T-cell (primary cell): ENCODE data around the gene SLC43A1. TPM values are rescaled to one million over a fixed set of nuclear protein-coding genes. Genes with fewer than 3 reads are reported as not detected.

Experiments used
- ATAC-seq, 4 experiments: fragments of 200-7000 bp in 3 of 4; fragments of 150-1000 bp in 1 of 4; cut with Tn5 transposase; replicated peaks in 1 of 4; 1 replicate in 3 of 4; 2 replicates in 1 of 4; pipeline ENCODE4 v1.10.0; 2021; ENCODE audit warnings: moderate library complexity in 3 of 4, mild to moderate bottlenecking in 2 of 4, moderate number of reproducible peaks in 1 of 4
- CTCF ChIA-PET, 2 donors: fragments of 300-600 bp; sonication (Branson Sonifier 250); formaldehyde crosslinking; loops; one replicate each; lab custom pipeline; 2022; ENCODE audit warnings: antibody characterized with exemption in 2 of 2; lab: Charles Lee
- POLR2A ChIA-PET, 2 donors: fragments of 300-600 bp; sonication (Branson Sonifier 250); formaldehyde crosslinking; loops; one replicate each; lab custom pipeline; 2022; ENCODE audit warnings: antibody characterized with exemption in 2 of 2; lab: Charles Lee
- DNase-seq, 35 experiments: peaks; one replicate each; pipeline versions ENCODE4 v3.0.0 to v3.0.0-alpha.2; 2013 to 2023
- H3K27ac ChIP-seq: one replicate; pipeline ENCODE4 v1.5.1; 2013; ENCODE audit warnings: low read length
- H3K27me3 ChIP-seq, 2 experiments: replicated peaks in 1 of 2; 1 replicate in 1 of 2; 2 replicates in 1 of 2; pipeline versions ENCODE4 v1.6.1 to v1.7.0; 2013; ENCODE audit warnings: low read length in 1 of 2, mixed read lengths in 1 of 2; ENCODE audit not compliant: control insufficient read depth in 2 of 2, insufficient read depth in 2 of 2; ENCODE audit errors: extremely low read depth in 1 of 2
- H3K36me3 ChIP-seq, 2 donors: 1 replicate in 1 of 2; 2 replicates in 1 of 2; pipeline versions ENCODE4 v1.6.1 to v1.7.0; 2013; ENCODE audit warnings: low read length in 1 of 2; ENCODE audit not compliant: control insufficient read depth in 2 of 2, insufficient read depth in 1 of 2; ENCODE audit errors: extremely low read depth in 1 of 2
- H3K4me1 ChIP-seq, 2 experiments: 1 replicate in 1 of 2; 2 replicates in 1 of 2; pipeline versions ENCODE4 v1.6.1 to v1.7.0; 2013; ENCODE audit warnings: low read length in 2 of 2, mixed read lengths in 1 of 2; ENCODE audit not compliant: insufficient read depth in 2 of 2, control insufficient read depth in 1 of 2; ENCODE audit errors: extremely low read depth in 1 of 2
- H3K4me3 ChIP-seq, 2 donors: 1 replicate in 1 of 2; 2 replicates in 1 of 2; pipeline versions ENCODE4 v1.5.1 to v1.7.0; 2013; ENCODE audit warnings: mild to moderate bottlenecking in 2 of 2, low read length in 1 of 2, moderate library complexity in 1 of 2; ENCODE audit not compliant: control insufficient read depth in 1 of 2; ENCODE audit errors: extremely low read depth in 1 of 2
- H3K9me3 ChIP-seq: 2 replicates; pipeline ENCODE4 v1.7.0; 2013
- H3K27ac Mint-ChIP-seq, 2 donors: one replicate each; pipeline ENCODE4 v1.8.0; 2020 to 2021; ENCODE audit warnings: mild to moderate bottlenecking in 2 of 2, mixed read lengths in 2 of 2
- H3K27me3 Mint-ChIP-seq, 2 donors: one replicate each; pipeline ENCODE4 v1.8.0; 2021 to 2022; ENCODE audit warnings: mixed read lengths in 2 of 2
- H3K36me3 Mint-ChIP-seq: one replicate; pipeline ENCODE4 v1.8.0; 2021; ENCODE audit warnings: mixed read lengths
- H3K4me1 Mint-ChIP-seq, 3 donors: one replicate each; pipeline ENCODE4 v1.8.0; 2020 to 2022; ENCODE audit warnings: mixed read lengths in 3 of 3, mild to moderate bottlenecking in 1 of 3
- H3K4me3 Mint-ChIP-seq, 3 donors: one replicate each; pipeline ENCODE4 v1.8.0; 2020 to 2022; ENCODE audit warnings: mild to moderate bottlenecking in 3 of 3, mixed read lengths in 3 of 3, moderate library complexity in 3 of 3
- H3K9me3 Mint-ChIP-seq, 3 donors: one replicate each; pipeline ENCODE4 v1.8.0; 2020 to 2022; ENCODE audit warnings: mixed read lengths in 3 of 3
- WGBS: methylation state at CpG from one replicate; pipeline ENCODE4 v1.1.5; 2013; ENCODE audit warnings: missing lambda C conversion rate; ENCODE audit not compliant: insufficient coverage; 5-methylcytosine and 5-hydroxymethylcytosine counted together
- total RNA-seq, 35 experiments: library from RNA in 6 of 35; stranded (reverse) in 6 of 35; fragments of 120-200 nt in 1 of 35; gene quantifications; one replicate each; pipeline versions ENCODE4 v1.2.1 to v1.2.4 and lab custom pipeline; 2013 to 2026

Gene SLC43A1
- total RNA-seq (10 to 100 TPM in 4 of 5 donors, 1 to 10 TPM in 1; 8.8 to 31.6 (median 25.1) TPM), total RNA-seq (lab: John Stamatoyannopoulos, UW) (7.2 to 33.0 (median 16.0) reads per million in 29 experiments)
- 11.0 TPM for total RNA-seq (2013)

- H3K4me3 Mint-ChIP-seq: peak within 1 kb of the TSS; percentile 96 to 98 (median 98)
- peaks cover 28 to 32% (median 31%) of the 10 kb centered on the region in 3 donors for H3K4me1 Mint-ChIP-seq
- ChIA-PET POLR2A (no interaction called here), CTCF (interaction anchor here (0.7 to 4.2 kb wide), 6 partner anchors 9 to 285 kb away, joined by 3 to 23 read pairs (median 4); no protein-coding TSS in a partner anchor)
- ATAC-seq: peak; percentile 34 to 47 (median 38)
- H3K36me3 Mint-ChIP-seq: no peaks in the 10 kb centered on the region
- no peaks in the 10 kb centered on the region for H3K27me3 ChIP-seq
- peak within 1 kb of the TSS; percentile 56 for H3K27ac ChIP-seq
- peak in 5 of 35 experiments; percentile 4 to 17 (median 11) for DNase-seq
- H3K9me3 ChIP-seq: no peaks in the 10 kb centered on the region
- H3K27ac Mint-ChIP-seq: peak within 1 kb of the TSS; percentile 81 to 86
- no peaks in the 10 kb centered on the region for H3K36me3 ChIP-seq
- no peaks in the 10 kb centered on the region for H3K9me3 Mint-ChIP-seq
- peaks cover 3 to 25% of the 10 kb centered on the region in 2 experiments for H3K4me1 ChIP-seq
- no peaks in the 10 kb centered on the region for H3K27me3 Mint-ChIP-seq
- H3K4me3 ChIP-seq: peak within 1 kb of the TSS; percentile 85 to 94
- WGBS: under 1% methylated on average over 64 of the region's 66 CpGs
Measured at GRCh38 chr11:57515332-57516060, at the start of gene SLC43A1. Gene SLC43A1, minus strand, starts transcription at chr11:57515702. Its CDS starts 1,591 bp downstream, at chr11:57514111.

- Mint-ChIP-seq H3K4me1 (peaks cover 59 to 67% (median 60%) of the 10 kb centered on the region in 3 donors), H3K4me3 (peak overlapping the region in 1 of 3 donors; percentile 98), H3K36me3 (peaks cover 28% of the 10 kb centered on the region), H3K9me3 (no peaks in the 10 kb centered on the region), H3K27me3 (no peaks in the 10 kb centered on the region), H3K27ac (peak overlapping the region; percentile 25 to 66)
- no peak for DNase-seq
- H3K27me3 ChIP-seq: no peaks in the 10 kb centered on the region
- H3K27ac ChIP-seq: no peak overlapping the region
- H3K9me3 ChIP-seq: no peaks in the 10 kb centered on the region
- H3K4me1 ChIP-seq: peaks cover 8 to 47% of the 10 kb centered on the region in 2 experiments
- no peak for ATAC-seq
- H3K36me3 ChIP-seq: peaks cover 7 to 40% of the 10 kb centered on the region in 2 donors
- CTCF ChIA-PET: interaction anchor here in 1 of 2 donors (0.6 to 0.7 kb wide), 2 partner anchors 57 to 230 kb away, joined by 4 to 5 read pairs; no protein-coding TSS in a partner anchor
- POLR2A ChIA-PET: no interaction called here
- WGBS: 100% methylated on average over 1 of the region's 4 CpGs
- H3K4me3 ChIP-seq: no peak overlapping the region
Measured at GRCh38 chr11:57562596-57562995, 47.1 kb upstream of the SLC43A1 start.

GRCh38 chr11:57560146-57560545, 44.6 kb upstream of the SLC43A1 start:
- H3K36me3 ChIP-seq: peaks cover 12 to 64% of the 10 kb centered on the region in 2 donors
- no peaks in the 10 kb centered on the region for H3K9me3 ChIP-seq
- WGBS: no CpG with 5 or more reads among the region's 4 CpGs
- H3K27me3 ChIP-seq: no peaks in the 10 kb centered on the region
- H3K4me1 ChIP-seq: peaks cover 0 to 36% of the 10 kb centered on the region in 2 experiments
- no peak overlapping the region for H3K27ac ChIP-seq
- no peaks in the 10 kb centered on the region for H3K27me3 Mint-ChIP-seq
- H3K9me3 Mint-ChIP-seq: no peaks in the 10 kb centered on the region
- POLR2A ChIA-PET: no interaction called here
- no peak overlapping the region for H3K27ac Mint-ChIP-seq
- no peak for DNase-seq
- H3K4me1 Mint-ChIP-seq: peaks cover 46 to 51% (median 46%) of the 10 kb centered on the region in 3 donors
- CTCF ChIA-PET: interaction anchor here (0.7 to 0.8 kb wide), 2 partner anchors 40 to 215 kb away, joined by 3 read pairs; no protein-coding TSS in a partner anchor
- peaks cover 39% of the 10 kb centered on the region for H3K36me3 Mint-ChIP-seq
- no peak overlapping the region for H3K4me3 ChIP-seq
- H3K4me3 Mint-ChIP-seq: no peak overlapping the region
- no peak for ATAC-seq

- Mint-ChIP-seq H3K9me3 (no peaks in the 10 kb centered on the region), H3K27ac (no peak overlapping the region), H3K4me3 (no peak overlapping the region), H3K27me3 (no peaks in the 10 kb centered on the region), H3K36me3 (peaks cover 52% of the 10 kb centered on the region), H3K4me1 (peaks cover 5 to 14% (median 10%) of the 10 kb centered on the region in 3 donors)
- Histone ChIP-seq H3K27me3 (no peaks in the 10 kb centered on the region), H3K4me3 (no peak overlapping the region), H3K4me1 (peaks cover 0 to 4% of the 10 kb centered on the region in 2 experiments), H3K9me3 (no peaks in the 10 kb centered on the region), H3K27ac (no peak overlapping the region), H3K36me3 (peaks cover 27 to 92% of the 10 kb centered on the region in 2 donors)
- 89% methylated on average over 8 of the region's 8 CpGs for WGBS
- CTCF ChIA-PET: no interaction called here
- POLR2A ChIA-PET: no interaction called here
- ATAC-seq: no peak
- DNase-seq: no peak
Measured at GRCh38 chr11:57556041-57556440, 40.5 kb upstream of the SLC43A1 start.

- Mint-ChIP-seq H3K4me3 (no peak overlapping the region), H3K27me3 (no peaks in the 10 kb centered on the region), H3K36me3 (peaks cover 51% of the 10 kb centered on the region), H3K4me1 (peaks cover 0 to 11% (median 6%) of the 10 kb centered on the region in 3 donors), H3K27ac (peak overlapping the region in 1 of 2 donors; percentile 16), H3K9me3 (no peaks in the 10 kb centered on the region)
- ATAC-seq (no peak), DNase-seq (no peak)
- Histone ChIP-seq H3K27me3 (no peaks in the 10 kb centered on the region), H3K4me1 (peaks cover 0 to 2% of the 10 kb centered on the region in 2 experiments), H3K27ac (no peak overlapping the region), H3K9me3 (no peaks in the 10 kb centered on the region), H3K4me3 (no peak overlapping the region), H3K36me3 (peaks cover 27 to 97% of the 10 kb centered on the region in 2 donors)
- CTCF ChIA-PET: no interaction called here
- 75% methylated on average over 2 of the region's 2 CpGs for WGBS
- POLR2A ChIA-PET: no interaction called here
Measured at GRCh38 chr11:57555393-57555792, 39.9 kb upstream of the SLC43A1 start.

- POLR2A ChIA-PET: no interaction called here
- Mint-ChIP-seq H3K36me3 (peaks cover 50% of the 10 kb centered on the region), H3K4me3 (no peak overlapping the region), H3K4me1 (peaks cover 5 to 10% (median 5%) of the 10 kb centered on the region in 3 donors), H3K27ac (no peak overlapping the region), H3K27me3 (no peaks in the 10 kb centered on the region), H3K9me3 (no peaks in the 10 kb centered on the region)
- H3K9me3 ChIP-seq: no peaks in the 10 kb centered on the region
- H3K27me3 ChIP-seq: no peaks in the 10 kb centered on the region
- CTCF ChIA-PET: interaction anchor here in 1 of 2 donors (0.5 kb wide), 1 partner anchor 172 kb away, joined by 6 read pairs; no protein-coding TSS in a partner anchor
- DNase-seq (no peak), ATAC-seq (no peak)
- no peak overlapping the region for H3K4me3 ChIP-seq
- WGBS: 100% methylated on average over 1 of the region's 5 CpGs
- H3K36me3 ChIP-seq: peaks cover 24 to 84% of the 10 kb centered on the region in 2 donors
- no peak overlapping the region for H3K27ac ChIP-seq
- H3K4me1 ChIP-seq: peaks cover 0 to 9% of the 10 kb centered on the region in 2 experiments
Measured at GRCh38 chr11:57552479-57552878, 37.0 kb upstream of the SLC43A1 start.
